ENCODE results near the gene PTCH1.

PTCH1 gene

DNA sequence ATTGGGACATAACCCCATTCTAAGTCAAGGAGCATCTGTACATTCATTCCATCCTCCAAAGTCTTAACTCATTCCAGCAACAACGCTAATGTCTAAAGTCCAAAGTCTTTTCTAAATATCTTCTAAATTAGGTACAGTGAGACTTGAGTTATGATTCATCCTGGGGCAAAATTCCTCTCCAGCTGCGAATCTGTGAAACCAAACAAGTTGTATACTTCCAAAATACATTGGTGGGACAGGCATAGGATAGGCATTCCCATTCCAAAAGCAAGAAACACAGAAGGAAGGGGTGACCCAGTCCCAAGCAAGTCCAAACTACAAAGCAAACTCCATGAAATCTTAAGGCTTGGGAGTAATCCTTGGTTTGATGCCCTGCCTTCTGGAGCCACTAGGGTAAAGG, 101.6 kb downstream of the PTCH1 start:
- Histone ChIP-seq H3K4me3 (ENCODE audit: low read length) (no peak overlapping the region), H3K9ac (ENCODE audit: low read depth, low read length) (no peak overlapping the region), H3K27ac (ENCODE audit: low read depth, low read length) (no peak overlapping the region), H3K36me3 (ENCODE audit: insufficient read depth, low read length) (no peaks in the 10 kb centered on the region), H3K27me3 (ENCODE audit: insufficient read depth, low read length) (no peaks in the 10 kb centered on the region), H3K9me3 (ENCODE audit: insufficient read depth, low read depth, low read length) (no peaks in the 10 kb centered on the region), H3K4me1 (ENCODE audit: insufficient read depth, low read length) (peaks cover 11% of the 10 kb centered on the region)
- 83% methylated on average over 2 of the region's 2 CpGs for WGBS

DNA sequence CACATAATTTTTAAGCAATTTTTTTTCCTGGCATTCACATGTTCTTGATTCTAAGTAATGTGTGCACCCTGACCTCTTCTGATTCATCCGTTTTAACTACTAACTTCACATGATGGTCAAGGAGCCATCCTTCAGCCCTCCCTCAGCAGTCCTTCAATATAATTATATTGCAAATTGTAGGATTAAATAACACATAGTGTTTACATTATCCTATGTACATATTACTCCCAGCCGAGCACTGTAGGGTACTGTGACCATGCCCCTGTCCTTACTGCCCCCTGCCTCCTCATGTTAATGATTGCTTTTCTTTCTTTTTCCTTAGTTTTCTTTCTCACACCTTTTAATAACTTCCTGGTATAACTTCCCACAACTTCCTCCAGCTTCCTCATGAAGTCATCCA, 103.0 kb downstream of the PTCH1 start:
- WGBS: 85% methylated on average over 2 of the region's 2 CpGs
- no peak overlapping the region for H3K4me3 ChIP-seq (ENCODE audit: low read length)
- H3K9me3 ChIP-seq (ENCODE audit: insufficient read depth, low read depth, low read length): no peaks in the 10 kb centered on the region
- no peaks in the 10 kb centered on the region for H3K36me3 ChIP-seq (ENCODE audit: insufficient read depth, low read length)
- H3K27ac ChIP-seq (ENCODE audit: low read depth, low read length): no peak overlapping the region
- no peaks in the 10 kb centered on the region for H3K27me3 ChIP-seq (ENCODE audit: insufficient read depth, low read length)
- peaks cover 17% of the 10 kb centered on the region for H3K4me1 ChIP-seq (ENCODE audit: insufficient read depth, low read length)
- no peak overlapping the region for H3K9ac ChIP-seq (ENCODE audit: low read depth, low read length)

DNA sequence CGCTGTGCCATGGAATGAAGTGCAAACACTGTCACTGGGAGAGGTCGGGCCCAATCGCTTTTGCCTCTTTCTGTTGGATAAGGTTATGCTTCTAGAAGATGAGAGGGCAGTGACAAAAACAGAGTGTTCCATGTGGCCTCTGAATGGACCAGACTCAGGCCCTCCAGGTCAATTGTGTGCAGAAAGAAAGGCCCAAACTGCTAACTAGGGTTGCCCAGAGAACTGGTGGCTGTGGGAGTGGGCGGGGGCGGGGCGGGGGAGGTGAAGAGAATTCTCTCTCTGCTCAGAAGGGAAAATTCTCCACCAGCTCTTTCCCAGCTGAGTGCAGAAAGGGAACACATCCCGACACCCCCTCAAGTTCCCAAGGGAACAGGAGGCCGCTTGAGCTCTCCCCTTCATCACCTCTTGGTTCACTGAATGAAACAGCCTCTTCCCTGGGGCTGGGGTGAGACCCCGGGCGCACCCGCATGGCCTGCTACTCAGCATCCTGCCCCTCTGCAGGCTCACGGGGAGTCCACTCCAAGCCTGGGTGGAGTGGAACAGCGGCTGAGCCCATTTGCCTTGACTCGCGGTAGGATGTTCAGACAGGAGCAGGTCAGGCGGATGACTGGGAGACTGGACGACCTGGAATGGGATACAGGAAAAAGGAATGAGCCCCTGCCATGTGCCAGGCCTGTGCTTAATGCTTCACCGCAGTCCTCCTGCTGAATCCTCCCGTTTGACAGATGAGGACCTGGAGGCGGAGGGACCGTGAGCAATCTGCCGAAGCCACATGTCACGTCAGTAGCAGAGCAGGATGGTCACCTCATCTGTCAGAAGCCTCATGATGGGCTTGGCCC, 105.5 kb downstream of the PTCH1 start:
- H3K9ac ChIP-seq (ENCODE audit: low read depth, low read length): no peak overlapping the region
- peaks cover 17% of the 10 kb centered on the region for H3K4me1 ChIP-seq (ENCODE audit: insufficient read depth, low read length)
- H3K27ac ChIP-seq (ENCODE audit: low read depth, low read length): no peak overlapping the region
- 91% methylated on average over 23 of the region's 23 CpGs for WGBS
- H3K27me3 ChIP-seq (ENCODE audit: insufficient read depth, low read length): no peaks in the 10 kb centered on the region
- H3K36me3 ChIP-seq (ENCODE audit: insufficient read depth, low read length): no peaks in the 10 kb centered on the region
- H3K4me3 ChIP-seq (ENCODE audit: low read length): no peak overlapping the region
- no peaks in the 10 kb centered on the region for H3K9me3 ChIP-seq (ENCODE audit: insufficient read depth, low read depth, low read length)

DNA sequence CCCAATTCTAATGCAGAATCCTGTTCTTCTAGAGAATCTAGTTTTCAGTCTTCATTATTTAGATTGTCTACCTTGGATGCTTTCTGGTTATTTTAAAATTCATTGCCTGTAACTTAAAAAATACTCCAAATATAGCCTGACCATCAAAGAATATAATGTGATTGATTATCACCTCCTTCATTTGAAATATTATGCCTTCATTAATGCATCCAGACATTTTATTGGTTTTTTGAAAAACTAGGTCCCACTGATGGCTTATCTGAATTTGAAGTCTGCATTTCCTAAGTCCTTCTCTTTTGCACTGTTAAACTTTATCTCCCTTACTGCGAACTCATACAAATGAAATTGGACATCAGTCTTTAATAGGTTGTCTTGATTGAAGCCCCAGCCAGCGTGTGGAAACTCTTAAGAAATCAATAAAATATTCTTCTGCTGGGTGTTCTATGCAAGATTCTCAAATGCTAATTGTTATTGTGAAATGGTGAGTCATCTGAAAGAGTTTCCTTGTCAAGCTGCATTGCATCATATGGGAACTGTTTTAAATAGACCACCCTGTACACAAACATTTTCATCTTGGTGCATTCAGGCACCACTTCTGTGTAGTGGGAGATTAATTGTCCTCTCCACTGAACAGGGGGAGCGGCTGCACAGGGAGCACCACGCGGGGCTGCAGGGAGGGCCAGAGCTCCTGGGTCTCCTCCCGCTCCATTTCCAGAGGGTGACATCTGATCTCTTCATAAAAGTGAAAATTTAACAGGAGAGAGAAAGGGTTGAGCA, 106.9 kb downstream of the PTCH1 start:
- 90% methylated on average over 6 of the region's 6 CpGs for WGBS
- H3K36me3 ChIP-seq (ENCODE audit: insufficient read depth, low read length): no peaks in the 10 kb centered on the region
- no peaks in the 10 kb centered on the region for H3K9me3 ChIP-seq (ENCODE audit: insufficient read depth, low read depth, low read length)
- H3K9ac ChIP-seq (ENCODE audit: low read depth, low read length): no peak overlapping the region
- H3K27ac ChIP-seq (ENCODE audit: low read depth, low read length): no peak overlapping the region
- peaks cover 17% of the 10 kb centered on the region for H3K4me1 ChIP-seq (ENCODE audit: insufficient read depth, low read length)
- no peak overlapping the region for H3K4me3 ChIP-seq (ENCODE audit: low read length)
- no peaks in the 10 kb centered on the region for H3K27me3 ChIP-seq (ENCODE audit: insufficient read depth, low read length)

DNA sequence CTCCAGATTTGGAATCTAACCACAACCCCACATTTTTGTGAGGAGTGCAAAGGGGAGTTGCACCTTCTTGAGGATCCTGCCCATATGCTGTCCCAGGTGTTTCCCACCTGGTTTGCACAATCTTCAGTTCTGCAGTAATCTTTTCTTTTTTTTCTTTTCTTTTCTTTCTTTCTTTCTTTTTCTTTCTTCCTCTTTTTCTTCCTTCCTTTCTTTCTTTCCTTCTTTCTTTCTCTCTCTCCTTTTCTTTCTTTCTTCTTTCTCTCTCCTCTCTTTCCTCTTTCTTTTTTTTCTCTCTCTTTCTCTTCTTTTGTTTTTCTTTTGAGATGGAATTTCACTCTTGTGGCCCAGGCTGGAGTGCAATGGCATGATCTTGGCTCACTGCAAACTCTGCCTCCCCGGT, 109.2 kb downstream of the PTCH1 start:
- H3K36me3 ChIP-seq (ENCODE audit: insufficient read depth, low read length): no peaks in the 10 kb centered on the region
- 93% methylated on average over 1 of the region's 1 CpG for WGBS
- H3K9ac ChIP-seq (ENCODE audit: low read depth, low read length): no peak overlapping the region
- no peaks in the 10 kb centered on the region for H3K27me3 ChIP-seq (ENCODE audit: insufficient read depth, low read length)
- H3K4me1 ChIP-seq (ENCODE audit: insufficient read depth, low read length): peaks cover 14% of the 10 kb centered on the region
- H3K27ac ChIP-seq (ENCODE audit: low read depth, low read length): no peak overlapping the region
- no peaks in the 10 kb centered on the region for H3K9me3 ChIP-seq (ENCODE audit: insufficient read depth, low read depth, low read length)
- no peak overlapping the region for H3K4me3 ChIP-seq (ENCODE audit: low read length)

DNA sequence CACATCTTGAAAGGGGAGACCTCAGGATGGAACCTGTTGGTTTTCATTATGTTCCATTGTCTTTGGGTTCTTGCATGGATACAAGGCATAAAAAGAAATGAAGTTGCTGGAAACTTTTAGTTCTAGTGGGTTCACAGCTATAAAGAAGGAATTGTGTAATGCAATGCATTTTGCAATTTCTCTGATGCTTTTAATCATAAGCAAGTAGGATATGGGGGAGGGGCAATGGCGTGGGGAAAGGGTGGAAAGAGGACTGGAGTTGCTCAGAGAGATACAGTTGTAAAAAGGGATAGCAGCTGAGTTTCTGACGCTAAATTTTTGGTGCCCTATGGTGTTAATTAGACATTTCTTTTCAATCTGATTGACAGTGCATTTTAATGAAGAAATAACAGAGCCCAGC, 110.7 kb downstream of the PTCH1 start:
- Histone ChIP-seq H3K9me3 (ENCODE audit: insufficient read depth, low read depth, low read length) (no peaks in the 10 kb centered on the region), H3K4me1 (ENCODE audit: insufficient read depth, low read length) (peaks cover 14% of the 10 kb centered on the region), H3K36me3 (ENCODE audit: insufficient read depth, low read length) (no peaks in the 10 kb centered on the region), H3K4me3 (ENCODE audit: low read length) (no peak overlapping the region), H3K27me3 (ENCODE audit: insufficient read depth, low read length) (no peaks in the 10 kb centered on the region), H3K9ac (ENCODE audit: low read depth, low read length) (no peak overlapping the region), H3K27ac (ENCODE audit: low read depth, low read length) (no peak overlapping the region)
- WGBS: 86% methylated on average over 2 of the region's 2 CpGs

DNA sequence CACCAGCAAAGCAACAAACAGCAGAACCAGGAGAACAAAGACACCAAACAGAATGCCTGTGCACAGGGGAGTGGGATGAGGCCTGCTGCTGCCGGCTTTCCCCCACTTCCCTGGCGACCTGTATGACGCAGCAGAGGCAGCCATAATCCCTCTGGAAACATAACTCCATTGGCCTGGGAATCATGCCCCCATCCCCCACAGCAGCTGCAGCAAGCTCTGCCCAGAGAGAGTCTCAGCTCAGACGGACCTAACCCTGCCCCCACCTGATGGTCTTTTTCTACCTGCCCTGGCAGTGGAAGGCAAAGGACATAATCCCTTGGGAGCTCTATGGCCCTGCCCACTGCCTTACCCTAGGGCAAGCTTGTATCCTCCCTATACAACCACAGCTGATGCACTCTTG, 117.5 kb downstream of the PTCH1 start:
- Histone ChIP-seq H3K36me3 (ENCODE audit: insufficient read depth, low read length) (no peaks in the 10 kb centered on the region), H3K9ac (ENCODE audit: low read depth, low read length) (no peak overlapping the region), H3K27ac (ENCODE audit: low read depth, low read length) (no peak overlapping the region), H3K4me1 (ENCODE audit: insufficient read depth, low read length) (peaks cover 9% of the 10 kb centered on the region; the same call in 1 of the 2 replicates), H3K27me3 (ENCODE audit: insufficient read depth, low read length) (no peaks in the 10 kb centered on the region), H3K9me3 (ENCODE audit: insufficient read depth, low read depth, low read length) (no peaks in the 10 kb centered on the region), H3K4me3 (ENCODE audit: low read length) (no peak overlapping the region)
- 75% methylated on average over 4 of the region's 4 CpGs for WGBS

Data from HUES64 (cell line).